ENCODE data around the gene RBM26. TPM values are rescaled to one million over a fixed set of nuclear protein-coding genes. Genes with fewer than 3 reads are reported as not detected.

Gene RBM26
- total RNA-seq, 4 donors from 2014 or later: 14.9 to 44.8 (median 23.1) TPM

DNA sequence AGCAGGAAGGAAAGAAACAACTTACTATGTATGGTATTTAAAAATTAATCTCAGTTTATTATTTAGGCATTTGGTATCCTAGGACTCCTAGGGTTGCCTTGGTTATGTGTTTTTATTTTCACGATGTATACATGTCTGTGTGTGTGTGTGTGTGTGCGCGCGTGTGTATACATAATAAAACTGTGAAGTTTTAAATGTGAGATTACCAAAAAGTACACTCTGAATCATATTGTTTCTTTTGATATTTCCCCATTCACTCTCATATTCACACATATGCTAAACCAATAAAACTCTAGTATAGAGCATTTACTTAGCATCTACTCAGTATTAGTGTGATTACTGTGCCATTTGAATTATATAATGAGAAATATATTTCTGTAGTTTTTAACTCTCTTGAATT, 44.1 kb upstream of the RBM26 start:
- Histone ChIP-seq H3K27me3 (no peaks in the 10 kb centered on the region), H3K4me1 (no peaks in the 10 kb centered on the region), H3K27ac (no peak overlapping the region), H3K9me3 (no peaks in the 10 kb centered on the region), H3K4me3 (no peak overlapping the region), H3K36me3 (no peaks in the 10 kb centered on the region)
- ATAC-seq (no peak), DNase-seq (no peak)
- TF ChIP-seq CTCF (IDR thresholded peaks at IDR 0.05 in 4 of 5, conservative IDR thresholded peaks at IDR 0.05 in 1 of 5): no peak
- no peak for TF ChIP-seq POLR2A (IDR thresholded peaks at IDR 0.05)
- intact Hi-C loops (cut with DNase I; ENCODE audit: low total_unique reads) (no loop called here), in situ Hi-C loops (cut with MboI; ENCODE audit: low sequenced_read_pairs in 4 of 4) (no loop called here)

DNA sequence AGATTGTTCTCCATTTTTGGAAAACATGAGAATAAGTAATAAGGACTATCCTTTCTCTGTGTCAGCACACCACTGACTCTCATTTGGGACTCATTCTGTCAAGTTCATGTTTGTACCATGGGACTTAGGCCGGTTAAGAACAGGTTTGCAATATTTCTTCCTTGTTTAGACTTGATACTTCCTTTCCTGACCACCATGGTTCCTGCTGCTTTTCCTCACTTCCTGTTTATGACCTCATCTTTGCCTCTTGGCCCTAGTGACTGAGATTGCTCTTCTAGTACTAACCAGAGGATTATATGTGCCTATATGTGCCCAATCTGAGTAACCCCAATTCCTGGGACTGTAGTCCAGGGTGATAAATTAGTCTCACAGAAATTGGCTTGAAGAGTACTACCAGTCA, 42.4 kb upstream of the RBM26 start:
- Histone ChIP-seq H3K27me3 (no peaks in the 10 kb centered on the region), H3K4me1 (no peaks in the 10 kb centered on the region), H3K4me3 (no peak overlapping the region), H3K36me3 (no peaks in the 10 kb centered on the region), H3K27ac (no peak overlapping the region), H3K9me3 (no peaks in the 10 kb centered on the region)
- in situ Hi-C loops (cut with MboI; ENCODE audit: low sequenced_read_pairs in 4 of 4): no loop called here
- intact Hi-C loops (cut with DNase I; ENCODE audit: low total_unique reads): no loop called here
- ATAC-seq: no peak
- no peak for DNase-seq
- TF ChIP-seq CTCF (IDR thresholded peaks at IDR 0.05 in 4 of 5, conservative IDR thresholded peaks at IDR 0.05 in 1 of 5): no peak
- TF ChIP-seq POLR2A (IDR thresholded peaks at IDR 0.05): no peak

DNA sequence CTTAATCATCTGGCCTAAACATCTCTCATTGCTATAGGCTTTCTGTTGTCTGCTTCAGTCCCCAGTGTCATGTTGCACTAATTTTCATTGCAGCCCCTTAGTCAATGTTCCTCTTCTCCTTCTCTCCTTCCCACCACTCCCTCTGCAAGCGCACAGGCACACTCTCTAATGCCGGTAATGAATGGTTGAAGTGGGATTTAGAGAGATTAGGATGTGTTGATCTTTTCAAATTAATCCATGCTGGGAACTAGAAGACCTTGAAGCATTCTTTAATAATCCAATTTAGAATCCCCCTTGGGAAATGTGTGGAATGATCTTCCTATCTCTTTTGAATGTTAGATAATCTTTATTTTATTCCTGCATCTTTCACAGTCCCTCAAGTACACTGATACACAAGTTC, 41.7 kb upstream of the RBM26 start:
- no peak for ATAC-seq
- TF ChIP-seq CTCF (IDR thresholded peaks at IDR 0.05 in 4 of 5, conservative IDR thresholded peaks at IDR 0.05 in 1 of 5) (no peak), POLR2A (IDR thresholded peaks at IDR 0.05) (no peak)

GRCh38 chr13:79447141-79447540, 41.1 kb upstream of the RBM26 start:
- TF ChIP-seq POLR2A (IDR thresholded peaks at IDR 0.05): no peak
- no peak for TF ChIP-seq CTCF (IDR thresholded peaks at IDR 0.05 in 4 of 5, conservative IDR thresholded peaks at IDR 0.05 in 1 of 5)
- Histone ChIP-seq H3K9me3 (no peaks in the 10 kb centered on the region), H3K4me3 (no peak overlapping the region), H3K4me1 (no peaks in the 10 kb centered on the region), H3K36me3 (no peaks in the 10 kb centered on the region), H3K27me3 (no peaks in the 10 kb centered on the region), H3K27ac (no peak overlapping the region)
- intact Hi-C loops (cut with DNase I; ENCODE audit: low total_unique reads): no loop called here
- DNase-seq (no peak), ATAC-seq (no peak)
- in situ Hi-C loops (cut with MboI; ENCODE audit: low sequenced_read_pairs in 4 of 4): no loop called here

More for the DNA sequence above, 41.7 kb upstream of the RBM26 start:
- H3K9me3 ChIP-seq: no peaks in the 10 kb centered on the region
- H3K4me1 ChIP-seq: no peaks in the 10 kb centered on the region
- no peak overlapping the region for H3K4me3 ChIP-seq
- DNase-seq: no peak
- H3K27ac ChIP-seq: no peak overlapping the region
- no peaks in the 10 kb centered on the region for H3K36me3 ChIP-seq
- intact Hi-C loops (cut with DNase I; ENCODE audit: low total_unique reads): no loop called here
- H3K27me3 ChIP-seq: no peaks in the 10 kb centered on the region
- in situ Hi-C loops (cut with MboI; ENCODE audit: low sequenced_read_pairs in 4 of 4): no loop called here

- Histone ChIP-seq H3K4me1 (no peaks in the 10 kb centered on the region), H3K27ac (no peak overlapping the region), H3K27me3 (no peaks in the 10 kb centered on the region), H3K9me3 (no peaks in the 10 kb centered on the region), H3K36me3 (no peaks in the 10 kb centered on the region), H3K4me3 (no peak overlapping the region)
- TF ChIP-seq CTCF (IDR thresholded peaks at IDR 0.05 in 4 of 5, conservative IDR thresholded peaks at IDR 0.05 in 1 of 5) (no peak), POLR2A (IDR thresholded peaks at IDR 0.05) (no peak)
- in situ Hi-C loops (cut with MboI; ENCODE audit: low sequenced_read_pairs in 4 of 4) (no loop called here), intact Hi-C loops (cut with DNase I; ENCODE audit: low total_unique reads) (no loop called here)
- ATAC-seq (no peak), DNase-seq (no peak)
Observed at GRCh38 chr13:79445968-79446645, 40.1 kb upstream of the RBM26 start.
